Stimulated activated CD4-positive, alpha-beta T cell treated with anti-CD3 and anti-CD28 coated beads, Interleukin-2, amount 100 ng/mL, for 24 hours (primary cell): ENCODE data around the gene GBE1.

Experiments used
- DNase-seq, 2 donors: peaks; one replicate each; pipeline ENCODE4 v3.0.0-alpha.2; 2020

Gene GBE1

DNA sequence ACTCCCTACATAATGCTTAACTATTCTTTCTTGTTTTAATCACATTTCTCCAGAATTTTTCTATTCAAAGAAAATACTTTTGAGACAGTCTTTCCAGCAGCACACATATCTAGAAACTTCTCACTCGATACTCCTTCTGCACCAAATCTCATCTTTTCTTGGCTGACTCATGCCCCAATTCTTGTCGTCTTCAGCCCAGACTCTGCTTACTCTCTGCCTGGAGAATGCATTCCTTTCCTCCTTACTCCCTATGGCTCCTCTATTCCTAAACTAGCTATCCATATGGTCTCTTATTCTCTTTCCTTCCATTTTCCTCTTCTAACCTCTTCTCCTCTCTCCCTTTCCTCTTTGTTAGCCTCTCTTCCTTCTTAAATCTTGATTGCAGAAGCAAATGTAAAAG is 158.7 kb downstream of the GBE1 start:
- no peak for DNase-seq

DNA sequence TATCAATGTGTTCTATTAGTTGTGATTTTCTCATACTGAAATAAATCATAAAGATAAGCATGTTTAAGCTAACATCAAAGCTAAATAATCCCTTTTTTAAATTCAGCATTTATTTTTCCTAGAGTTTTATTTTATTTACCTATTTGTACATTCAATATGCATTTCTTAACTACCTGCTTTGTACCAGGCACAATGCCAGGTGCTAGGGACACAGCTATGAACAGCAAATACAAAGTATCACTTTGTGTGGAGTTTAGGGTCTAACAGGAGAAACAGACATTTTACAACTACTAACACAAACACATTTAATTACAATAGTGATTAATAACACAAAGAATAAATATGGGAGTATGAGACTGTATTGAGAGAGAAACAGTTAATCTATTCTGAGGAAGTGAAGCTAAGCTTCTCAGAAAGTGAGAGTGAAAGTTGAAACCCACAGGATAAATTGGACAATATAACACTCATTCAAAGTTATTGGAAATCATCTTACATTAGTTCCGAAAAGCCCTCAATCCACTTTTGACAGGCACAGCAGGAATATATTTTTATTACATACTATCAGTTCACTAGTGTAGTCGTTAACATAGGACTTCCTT is 159.6 kb downstream of the GBE1 start:
- DNase-seq: no peak

DNA sequence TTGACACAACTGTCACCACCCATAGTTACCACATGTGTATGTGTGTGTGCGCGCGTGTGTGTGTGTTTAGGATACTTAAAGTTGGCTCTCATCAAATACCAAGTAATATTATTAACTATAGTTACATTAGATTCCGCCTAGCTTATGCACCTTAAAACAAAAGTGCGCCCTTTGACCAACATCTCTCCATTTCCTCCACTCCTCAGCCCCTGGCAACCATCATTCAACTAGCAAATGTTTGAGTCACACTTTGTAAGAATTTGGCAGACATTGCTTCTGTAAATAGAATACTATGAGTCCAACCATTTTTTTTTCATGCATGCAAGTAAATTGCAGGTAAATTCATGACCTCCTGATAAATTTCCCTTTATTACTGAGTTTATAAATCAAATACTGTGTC is 169.3 kb downstream of the GBE1 start:
- DNase-seq: no peak

DNA sequence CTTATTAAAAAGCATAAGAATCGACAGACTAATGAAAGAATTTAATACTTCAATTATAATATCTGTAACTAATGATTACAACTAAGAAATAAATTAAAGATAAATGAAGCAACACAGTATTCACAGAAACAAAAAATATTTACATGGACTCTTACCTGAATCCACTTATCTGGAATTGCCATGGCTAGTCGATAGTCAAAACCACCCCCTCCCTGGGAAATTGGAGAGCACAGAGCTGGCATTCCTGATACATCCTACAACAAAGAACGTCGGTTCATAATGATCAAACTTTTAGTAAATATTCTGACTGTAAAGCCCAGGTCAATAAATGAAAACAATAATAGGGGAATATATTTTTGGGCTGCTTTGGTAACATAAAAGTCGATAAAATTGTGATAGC is 175.5 kb downstream of the GBE1 start:
- DNase-seq: no peak

DNA sequence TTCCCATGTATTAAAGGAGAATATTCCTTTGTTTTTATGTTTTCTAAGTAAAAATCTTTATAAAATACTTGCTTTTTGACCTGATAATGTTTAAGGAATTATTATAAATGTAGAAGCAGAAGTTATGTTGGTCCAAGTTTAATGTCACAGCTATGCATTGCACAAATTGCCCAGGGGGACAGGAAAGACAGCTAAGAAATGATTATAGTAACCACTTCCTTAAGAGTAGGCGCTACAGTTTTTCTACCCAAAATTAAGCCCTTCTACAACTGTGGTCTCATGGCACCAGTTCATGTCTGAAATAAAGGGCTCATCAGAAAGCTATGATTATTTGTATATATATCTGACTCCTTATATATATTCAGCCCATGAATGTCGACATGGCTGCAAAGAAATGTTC is 176.4 kb downstream of the GBE1 start:
- no peak for DNase-seq

DNA sequence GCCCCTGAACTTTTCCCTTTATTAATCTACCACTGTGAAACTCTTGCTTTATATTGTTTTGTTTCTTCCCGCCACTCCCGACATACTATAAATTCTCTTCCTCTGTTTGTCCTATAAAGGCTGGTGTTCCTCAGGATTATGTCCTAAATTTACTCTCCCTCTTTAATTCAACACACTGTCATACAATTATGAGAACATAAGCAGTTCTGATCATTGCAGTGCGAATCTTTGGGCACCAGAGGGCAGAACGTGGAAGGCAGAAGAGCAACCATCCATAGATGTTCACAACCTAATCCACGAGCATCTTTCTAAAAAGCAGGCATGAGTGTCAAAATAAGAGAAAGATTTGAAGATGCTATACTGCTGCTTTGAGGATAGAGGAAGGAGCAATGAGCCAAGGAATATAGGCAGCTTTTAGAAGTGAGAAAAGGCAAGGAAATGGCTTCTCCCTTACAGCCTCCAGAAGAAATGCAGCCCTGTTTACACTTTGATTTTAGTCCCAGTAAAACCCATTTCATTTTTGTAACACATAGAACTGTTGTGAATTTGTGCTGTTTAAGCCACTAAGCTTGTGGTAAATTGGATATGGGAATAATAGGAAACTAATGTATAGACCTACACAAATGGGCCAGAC is 179.4 kb downstream of the GBE1 start:
- peak; percentile 17 to 18 for DNase-seq

DNA sequence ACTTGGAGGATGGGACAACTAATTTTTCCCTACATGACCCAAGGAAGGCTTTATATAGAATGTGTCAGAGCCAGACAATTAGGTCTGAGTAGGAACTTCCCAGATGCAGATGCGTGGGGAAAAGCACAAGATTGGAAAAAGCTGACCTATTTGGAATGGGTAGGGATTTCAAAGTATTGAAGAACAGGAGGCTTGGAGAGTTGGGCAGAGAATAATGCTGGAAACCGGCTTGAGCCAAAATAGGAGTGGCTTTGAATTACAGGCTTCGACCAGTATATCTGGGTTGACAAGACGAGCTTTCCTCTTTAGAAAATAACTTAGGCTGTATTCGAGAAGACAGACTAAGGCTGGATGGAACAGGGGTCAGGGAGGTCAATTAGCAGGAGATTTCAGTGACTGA is 181.1 kb downstream of the GBE1 start:
- DNase-seq: no peak

DNA sequence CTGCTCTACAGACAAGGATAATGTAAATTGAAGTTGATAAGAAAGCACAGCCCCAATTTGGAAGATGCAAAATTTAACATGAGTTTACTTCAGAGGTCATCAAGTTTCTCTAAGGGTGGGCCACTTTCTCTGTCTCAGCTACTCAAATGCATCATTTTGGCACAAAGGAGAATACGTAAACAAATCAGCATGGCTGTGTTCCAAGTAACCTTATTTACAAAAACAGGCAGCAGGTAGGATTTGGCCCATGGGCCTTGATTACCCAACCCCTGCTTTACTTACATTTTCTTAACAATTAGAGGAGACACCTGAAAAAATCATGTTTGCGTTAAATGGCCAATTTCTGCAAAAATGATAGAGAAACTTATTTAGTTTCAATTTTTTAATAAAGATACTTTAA is 181.7 kb downstream of the GBE1 start:
- DNase-seq: no peak

DNA sequence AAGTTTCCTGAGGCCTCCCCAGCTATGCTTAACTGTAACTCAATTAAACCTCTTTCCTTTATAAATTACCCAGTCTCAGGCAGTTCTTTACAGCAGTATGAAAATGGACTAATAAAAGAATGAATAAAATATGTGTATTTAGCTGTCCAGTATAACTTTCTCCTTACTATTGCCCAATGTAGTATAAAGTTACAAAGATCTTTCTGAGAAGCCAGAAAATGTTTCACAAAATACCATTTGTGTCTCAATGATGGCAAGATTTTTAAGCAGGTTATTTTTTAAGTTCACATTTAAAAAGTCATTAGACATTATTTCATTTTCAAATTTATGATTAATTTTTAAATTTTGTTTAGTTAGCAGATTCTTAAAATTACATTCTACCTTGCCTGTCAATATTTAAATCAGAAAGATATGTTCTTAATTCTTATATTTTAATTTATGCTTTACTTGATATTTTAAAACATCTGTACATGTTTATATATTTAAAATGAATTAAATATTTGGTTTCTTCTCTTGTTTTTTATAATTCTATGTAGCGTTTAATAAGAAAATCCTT is 189.2 kb downstream of the GBE1 start:
- DNase-seq: no peak

DNA sequence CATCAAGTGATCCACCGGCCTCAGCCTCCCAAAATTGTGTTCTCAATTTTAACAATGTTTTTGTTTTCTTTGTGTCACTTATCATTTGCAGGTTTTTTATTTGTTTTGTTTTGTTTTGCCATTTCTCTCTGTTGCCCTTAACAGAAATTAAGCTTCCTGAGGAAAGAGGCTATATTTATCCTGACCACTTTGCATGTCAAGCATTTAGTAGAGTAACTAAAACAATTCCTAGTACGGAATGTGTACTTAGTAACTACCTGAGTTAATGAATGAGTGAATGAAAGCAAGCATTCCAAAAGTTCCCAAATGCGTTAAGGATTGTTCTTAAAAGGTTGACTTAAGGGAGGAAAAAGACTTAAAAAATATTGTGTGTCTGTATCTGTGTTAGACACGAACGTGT is 193.1 kb downstream of the GBE1 start:
- DNase-seq: no peak

DNA sequence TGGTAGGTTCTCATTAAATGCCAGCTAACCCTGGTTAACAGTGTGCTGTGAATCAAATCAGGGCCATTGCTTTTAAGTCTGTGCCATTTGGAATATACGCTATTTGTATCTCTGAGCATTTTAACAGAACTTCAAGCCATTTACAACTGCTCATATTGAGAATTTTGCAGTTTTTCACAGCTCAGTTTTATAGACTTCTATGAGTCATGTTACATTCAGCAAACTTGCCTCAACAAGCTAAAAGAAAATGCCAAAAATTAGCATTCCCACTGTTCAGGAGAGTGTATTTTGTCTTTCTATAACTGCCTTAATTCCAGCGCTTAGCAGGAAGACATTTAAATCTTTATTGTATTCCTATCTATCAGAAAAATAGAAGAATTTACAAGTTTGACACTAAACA is 196.4 kb downstream of the GBE1 start:
- no peak for DNase-seq

DNA sequence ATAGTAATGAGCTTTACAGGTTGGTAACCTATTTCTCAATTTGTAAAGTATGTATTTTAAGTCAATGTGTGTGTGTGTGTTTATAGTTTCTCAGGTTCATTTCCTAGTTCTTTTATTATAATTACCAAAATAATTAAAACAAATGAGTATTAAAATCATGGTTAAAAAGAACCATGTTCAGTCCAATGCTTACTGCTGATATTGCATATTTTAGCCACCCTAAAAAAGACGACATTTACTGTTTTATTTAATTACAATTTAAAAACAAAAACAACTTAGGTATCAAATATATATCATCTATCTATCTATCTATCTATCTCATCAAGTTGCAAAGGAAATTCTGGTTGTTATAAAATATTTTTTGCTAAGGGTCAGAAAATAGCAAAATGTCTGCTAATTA is 203.3 kb downstream of the GBE1 start:
- no peak for DNase-seq

DNA sequence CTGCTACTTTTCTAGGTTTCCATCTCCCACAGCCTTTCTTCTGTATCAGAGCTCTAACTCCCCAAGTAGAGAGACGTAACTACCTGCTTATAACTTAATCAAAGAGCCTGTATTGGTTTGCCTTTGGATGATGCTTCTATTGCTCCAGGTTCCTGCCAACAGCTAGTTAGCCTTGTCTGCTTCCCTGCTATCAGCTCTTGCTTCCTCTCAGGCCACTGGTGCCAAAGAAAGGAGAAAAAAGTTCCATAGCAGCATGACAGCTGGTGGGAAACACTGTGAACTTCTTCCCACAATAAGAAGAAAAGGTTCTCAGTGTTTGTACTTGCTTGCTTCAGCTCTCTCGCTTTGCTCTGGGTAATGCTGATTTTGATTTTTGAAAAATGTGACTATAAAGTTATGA is 206.6 kb downstream of the GBE1 start:
- DNase-seq: no peak

DNA sequence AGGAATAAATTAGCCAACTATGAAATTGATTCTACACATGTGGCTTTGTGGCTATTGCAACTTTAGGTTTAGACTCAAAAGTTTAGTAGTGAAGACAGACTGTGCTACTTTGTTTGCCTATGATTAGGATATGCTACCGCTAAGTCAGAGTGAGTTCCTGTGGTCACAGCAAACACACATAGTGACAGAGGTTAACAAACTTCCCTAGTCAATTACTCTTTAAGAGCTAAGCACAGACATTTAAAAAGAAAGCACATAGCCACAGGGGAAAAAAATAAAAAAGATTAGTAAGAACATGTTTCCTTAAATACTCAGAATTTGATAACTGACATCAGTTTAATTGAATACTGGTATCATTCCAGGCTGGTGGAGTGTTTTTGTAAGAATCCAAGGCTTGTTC is 207.1 kb downstream of the GBE1 start:
- DNase-seq: no peak

DNA sequence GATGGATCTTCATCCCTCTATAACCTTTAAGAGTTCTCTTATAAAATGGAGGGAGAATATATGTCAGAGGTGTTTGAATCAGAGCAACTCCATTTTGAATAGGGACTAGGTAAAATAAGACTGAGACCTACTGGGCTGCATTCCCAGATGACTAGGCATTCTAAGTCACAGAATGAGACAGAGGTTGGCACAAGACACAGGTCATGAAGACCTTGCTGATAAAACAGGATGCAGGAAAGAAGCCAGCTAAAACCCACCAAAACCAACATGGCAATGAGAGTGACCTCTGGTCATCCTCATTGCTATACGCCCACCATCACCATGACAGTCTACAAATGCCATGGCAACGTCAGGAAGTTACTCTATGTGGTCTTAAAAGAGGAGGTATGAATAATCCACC is 211.0 kb downstream of the GBE1 start:
- DNase-seq: no peak

DNA sequence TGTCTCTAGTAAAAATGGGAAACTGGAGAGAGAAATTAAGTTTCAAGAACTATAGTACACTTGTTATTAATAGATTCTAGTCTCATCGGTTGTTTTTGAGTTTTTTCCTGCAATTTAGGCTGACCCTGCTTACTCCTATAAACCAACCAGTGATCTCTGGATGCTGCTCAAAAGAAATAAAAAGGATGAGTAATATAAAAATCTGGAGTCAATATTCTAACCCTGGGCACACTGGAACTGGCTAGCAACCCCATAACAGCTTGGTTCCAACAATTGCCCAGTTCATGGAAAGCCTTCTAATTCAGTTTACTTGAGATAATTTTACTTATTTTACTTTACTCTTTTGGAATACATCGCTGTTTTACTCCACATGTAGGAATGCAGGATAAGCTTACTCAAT is 211.6 kb downstream of the GBE1 start:
- DNase-seq: no peak

DNA sequence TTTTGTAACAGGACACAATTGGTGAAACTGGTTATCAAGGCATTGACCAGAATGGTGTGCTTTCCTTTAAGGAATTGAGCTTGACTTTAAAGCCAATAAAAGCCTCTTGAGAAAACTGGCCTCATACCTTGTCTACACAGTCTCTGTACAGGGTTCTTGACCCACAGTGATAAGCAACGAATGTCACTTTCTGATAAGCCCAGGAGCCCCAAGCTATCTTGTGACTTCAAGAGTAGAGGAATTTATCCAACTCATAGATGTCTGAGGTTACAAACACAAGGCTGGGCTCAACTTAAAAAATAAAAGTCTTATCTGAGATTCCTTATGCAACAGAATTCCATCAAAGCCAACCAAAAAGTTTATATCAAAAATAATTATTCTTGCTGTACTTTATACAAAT is 212.1 kb downstream of the GBE1 start:
- DNase-seq: no peak

DNA sequence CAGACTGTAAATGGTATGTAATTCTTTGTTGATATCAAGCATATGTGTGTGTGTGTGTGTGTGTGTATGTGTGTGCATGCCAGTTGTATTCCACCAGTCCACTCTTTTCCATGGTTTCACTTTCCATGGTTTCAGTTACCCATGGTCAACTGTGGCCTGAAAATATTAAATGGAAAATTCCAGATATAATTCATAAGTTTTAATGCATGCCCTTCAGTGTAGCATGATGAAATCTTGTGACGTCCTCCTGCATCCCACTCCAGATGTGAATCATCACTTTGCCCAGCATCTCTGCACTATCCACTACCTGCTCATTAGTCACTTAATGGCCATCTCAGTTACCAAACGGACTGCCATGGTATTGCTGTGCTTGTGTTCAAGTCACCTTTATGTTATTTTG is 215.9 kb downstream of the GBE1 start:
- no peak for DNase-seq

DNA sequence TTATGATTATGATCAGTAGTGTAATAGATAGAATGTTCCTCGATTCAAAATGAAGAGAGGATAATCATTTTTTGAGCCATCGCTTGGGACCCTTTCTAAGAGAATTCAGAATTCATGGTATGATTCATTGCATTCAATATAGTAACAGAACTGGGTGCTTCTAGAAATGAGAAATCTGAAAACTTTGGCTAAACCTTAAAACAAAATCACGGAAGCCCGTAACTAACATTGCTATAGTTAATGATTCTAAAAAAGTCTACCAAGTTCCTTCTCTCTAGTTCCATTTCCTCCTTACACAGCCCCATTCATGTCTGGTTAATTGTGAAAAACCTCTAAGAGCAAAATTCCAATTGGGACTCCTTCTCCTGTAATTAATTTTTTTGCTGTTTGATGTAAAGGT is 217.1 kb downstream of the GBE1 start:
- DNase-seq: no peak

DNA sequence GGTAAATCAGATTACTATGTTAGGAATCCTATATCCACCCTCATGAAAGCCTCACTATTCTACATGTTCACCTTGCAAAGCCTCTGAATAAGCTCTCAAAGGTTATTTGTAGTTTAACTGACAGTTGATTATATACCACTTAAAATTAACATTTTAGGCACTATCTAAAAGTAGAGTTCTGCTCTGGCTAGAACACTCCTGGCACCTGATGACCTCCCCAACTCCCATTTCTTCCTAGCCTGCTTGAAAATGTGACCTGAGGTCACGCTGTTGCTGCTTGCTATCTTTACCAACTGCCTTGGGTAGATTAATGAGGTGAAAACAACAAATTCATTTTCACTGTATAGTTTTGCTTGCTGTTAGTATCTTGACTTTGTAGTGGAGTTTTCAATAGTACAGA is 220.7 kb downstream of the GBE1 start:
- DNase-seq: no peak

DNA sequence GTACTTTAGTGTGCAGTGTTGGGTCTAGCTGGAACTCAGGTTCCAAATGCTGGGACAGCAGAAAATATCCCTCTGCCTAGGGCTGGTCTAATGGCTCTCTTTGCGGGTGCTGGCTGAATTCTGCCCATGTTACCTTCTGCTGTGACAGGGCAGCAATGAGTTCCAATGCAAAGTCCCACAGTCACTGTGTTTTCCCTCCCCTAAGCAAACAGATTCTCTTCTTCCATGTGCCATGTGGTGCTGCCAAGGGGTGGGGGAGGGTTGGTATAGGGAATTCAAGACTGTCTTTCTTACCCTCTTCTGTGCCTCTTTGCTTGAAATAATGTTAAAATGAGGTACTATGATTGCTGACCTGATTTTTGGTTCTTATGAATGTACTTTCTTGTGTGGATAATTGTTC is 229.6 kb downstream of the GBE1 start:
- no peak for DNase-seq

DNA sequence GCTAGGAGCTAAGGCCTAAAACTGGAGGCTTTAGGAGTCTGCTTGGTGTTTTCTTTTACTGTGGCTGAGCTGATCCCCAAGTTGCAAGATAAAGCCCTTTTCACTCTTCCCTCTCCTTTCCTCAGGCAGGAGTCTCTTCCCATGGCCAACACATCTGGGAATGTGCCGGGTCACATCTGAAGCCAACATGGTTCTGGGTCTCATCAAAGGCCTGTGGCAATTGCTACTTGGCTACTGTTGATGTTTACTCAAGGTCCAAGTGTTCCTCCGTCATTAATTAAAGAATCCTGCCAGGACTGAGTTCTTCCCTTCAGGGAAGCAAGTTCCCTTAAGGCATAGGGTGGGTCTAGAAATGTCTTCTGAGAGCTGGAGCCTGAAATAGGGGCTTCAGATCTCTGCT is 230.2 kb downstream of the GBE1 start:
- DNase-seq: no peak

DNA sequence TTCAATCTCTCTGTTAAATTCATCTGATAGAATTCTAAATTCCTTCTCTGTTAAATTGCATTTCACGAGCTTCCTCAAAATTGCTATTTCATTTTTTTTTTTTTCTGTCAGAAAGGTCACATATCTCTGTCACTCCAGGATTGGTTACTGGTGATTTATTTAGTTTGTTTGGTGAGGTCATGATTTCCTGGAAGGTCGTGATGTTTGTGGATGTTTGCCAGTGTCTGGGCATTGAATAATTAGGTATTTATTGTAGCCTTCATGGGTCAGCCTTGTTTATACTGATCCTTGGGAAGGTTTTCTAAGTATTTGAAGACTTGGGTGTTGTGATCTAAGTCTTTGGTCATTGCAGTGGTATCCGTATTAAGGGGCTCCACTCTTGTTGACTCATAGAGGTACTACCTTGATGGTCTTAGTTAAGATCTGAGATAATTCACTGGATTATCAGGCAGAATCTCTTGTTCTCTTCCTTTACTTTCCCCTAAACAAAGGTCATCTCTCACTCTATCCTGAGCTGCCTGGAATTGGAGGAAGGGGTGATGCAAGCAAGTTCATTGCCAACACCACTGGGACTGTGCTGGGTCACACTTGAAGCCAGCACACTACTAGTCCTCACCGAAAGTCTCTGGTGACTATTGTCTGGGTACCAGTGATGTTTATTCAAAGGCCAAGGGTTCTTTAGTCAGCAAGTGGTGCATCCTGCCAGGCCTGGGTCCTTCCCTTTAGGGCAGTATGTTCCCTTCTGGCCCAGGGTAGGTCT is 231.1 kb downstream of the GBE1 start:
- no peak for DNase-seq

DNA sequence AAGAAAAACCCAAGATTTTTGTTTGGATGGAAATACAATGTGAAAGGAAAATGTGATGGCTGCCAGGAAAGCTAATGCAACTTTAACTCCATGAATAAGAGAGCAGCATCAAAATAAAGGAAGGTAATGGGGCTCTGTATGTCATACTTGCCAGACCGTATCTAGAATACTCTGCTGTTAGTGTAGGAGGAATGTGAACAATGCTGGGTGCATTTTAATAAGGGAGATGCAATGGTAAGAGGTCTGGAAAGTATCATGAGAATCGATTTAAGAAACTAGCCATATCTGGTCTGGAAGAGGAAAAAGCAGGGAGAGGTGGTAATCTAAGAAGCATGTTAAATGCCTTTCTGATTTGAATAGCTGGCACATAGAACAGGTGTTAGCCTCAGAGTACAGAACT is 239.6 kb downstream of the GBE1 start:
- DNase-seq: no peak
